Gastroesophageal sphincter (tissue), 4 donors: ENCODE results near the gene PRKAR1B. TPM values are rescaled to one million over a fixed set of nuclear protein-coding genes. Genes with fewer than 3 reads are reported as not detected.

Experiments used
- ATAC-seq: fragments of 150-250 bp; one replicate; pipeline ENCODE4 v1.9.1; 2016; ENCODE audit warnings: mild to moderate bottlenecking, moderate library complexity
- H3K27ac ChIP-seq, 4 donors: fragments of 200-600 bp; sonication (generic) in 3 of 4; 1 replicate in 3 of 4; 2 replicates in 1 of 4; pipeline ENCODE4 v1.5.1; 2016 to 2019
- H3K27me3 ChIP-seq: fragments of 200-600 bp; sonication (generic); one replicate; pipeline ENCODE4 v1.5.1; 2019
- H3K36me3 ChIP-seq, 2 donors: fragments of 200-600 bp; sonication (generic); one replicate each; pipeline ENCODE4 v1.5.1; 2019; ENCODE audit warnings: control low read depth in 1 of 2
- H3K4me1 ChIP-seq, 3 donors: fragments of 200-600 bp; sonication (generic); 1 replicate in 2 of 3; 2 replicates in 1 of 3; pipeline ENCODE4 v1.5.1; 2016 to 2019; ENCODE audit warnings: control low read depth in 2 of 3
- H3K4me3 ChIP-seq, 2 donors: fragments of 200-600 bp; sonication (generic); one replicate each; pipeline ENCODE4 v1.5.1; 2019; ENCODE audit warnings: mild to moderate bottlenecking in 1 of 2, moderate library complexity in 1 of 2
- H3K9me3 ChIP-seq, 3 donors: fragments of 200-600 bp; sonication (generic); one replicate each; pipeline ENCODE4 v1.5.1; 2017 to 2019; ENCODE audit warnings: control low read depth in 2 of 3
- CTCF ChIP-seq, 4 experiments: fragments of 200-600 bp in 2 of 4; fragments of 450-650 bp in 2 of 4; sonication (generic) in 1 of 4; IDR thresholded peaks; one replicate each; pipeline ENCODE4 v1.5.1; 2017 to 2019; ENCODE audit warnings: antibody characterized with exemption in 4 of 4, mild to moderate bottlenecking in 2 of 4, moderate library complexity in 2 of 4
- EP300 ChIP-seq: sonication (generic); formaldehyde crosslinking; IDR thresholded peaks from one replicate; pipeline ENCODE4 v1.6.1; 2017; ENCODE audit warnings: antibody characterized with exemption, mild to moderate bottlenecking
- POLR2A ChIP-seq, 2 donors: fragments of 450-650 bp; IDR thresholded peaks; one replicate each; pipeline ENCODE4 v1.6.1; 2017; ENCODE audit warnings: antibody characterized with exemption in 2 of 2, mild to moderate bottlenecking in 2 of 2, moderate library complexity in 1 of 2
- POLR2AphosphoS5 ChIP-seq: sonication (generic); formaldehyde crosslinking; IDR thresholded peaks from one replicate; pipeline ENCODE4 v1.6.1; 2017; ENCODE audit warnings: antibody characterized with exemption
- WGBS, 2 donors: methylation state at CpG; one replicate each; pipeline ENCODE4 v1.1.5; 2018; ENCODE audit warnings: low coverage in 1 of 2; 5-methylcytosine and 5-hydroxymethylcytosine counted together
- total RNA-seq, 4 donors: library from RNA; depleted of rRNA; stranded (reverse); fragments of >200 nt; gene quantifications; one replicate each; pipeline ENCODE4 v1.1.0, GENCODE V29; 2016

Gene PRKAR1B
- total RNA-seq, 4 donors from 2014 or later: 11.6 to 39.1 (median 24.8) TPM

GRCh38 chr7:633381-634018 lies 93.6 kb downstream of the PRKAR1B start:
- no peak for ATAC-seq
- WGBS, 2 donors: 90 to 94% methylated on average over 2 to 6 of the region's 12 CpGs
- Histone ChIP-seq H3K4me1 (no peaks in the 10 kb centered on the region), H3K36me3 (no peaks in the 10 kb centered on the region), H3K27me3 (no peaks in the 10 kb centered on the region), H3K4me3 (no peak overlapping the region), H3K9me3 (no peaks in the 10 kb centered on the region), H3K27ac (no peak overlapping the region)
- TF ChIP-seq CTCF (IDR thresholded peaks at IDR 0.05) (no peak), POLR2AphosphoS5 (no peak), POLR2A (IDR thresholded peaks at IDR 0.05) (no peak), EP300 (no peak)

- Histone ChIP-seq H3K4me3 (no peak overlapping the region), H3K4me1 (no peaks in the 10 kb centered on the region), H3K36me3 (no peaks in the 10 kb centered on the region), H3K27me3 (no peaks in the 10 kb centered on the region), H3K27ac (no peak overlapping the region), H3K9me3 (no peaks in the 10 kb centered on the region)
- ATAC-seq: no peak
- TF ChIP-seq EP300 (no peak), POLR2A (IDR thresholded peaks at IDR 0.05) (no peak), CTCF (IDR thresholded peaks at IDR 0.05) (no peak), POLR2AphosphoS5 (no peak)
- WGBS, 2 donors: 96 to 100% methylated on average over 1 to 6 of the region's 23 CpGs
Measured at GRCh38 chr7:632831-633210, 94.3 kb downstream of the PRKAR1B start.

- Histone ChIP-seq H3K27ac (no peak overlapping the region), H3K36me3 (no peaks in the 10 kb centered on the region), H3K27me3 (no peaks in the 10 kb centered on the region), H3K4me1 (no peaks in the 10 kb centered on the region), H3K4me3 (no peak overlapping the region), H3K9me3 (no peaks in the 10 kb centered on the region)
- WGBS, 2 donors: 93 to 94% methylated on average over 12 to 20 of the region's 39 CpGs
- no peak for ATAC-seq
- no peak for TF ChIP-seq POLR2A (IDR thresholded peaks at IDR 0.05)
- TF ChIP-seq CTCF (IDR thresholded peaks at IDR 0.05): no peak
- no peak for TF ChIP-seq POLR2AphosphoS5
- TF ChIP-seq EP300: no peak
Measured at GRCh38 chr7:631964-632830, 94.9 kb downstream of the PRKAR1B start.

- ATAC-seq: no peak
- H3K9me3 ChIP-seq: peaks cover 0 to under 1% (median 0%) of the 10 kb centered on the region in 3 donors
- WGBS, 2 donors: 100% methylated on average over 2 of the region's 17 CpGs; no CpG with 5 or more reads in 1 of the 2 donors
- no peaks in the 10 kb centered on the region for H3K4me1 ChIP-seq
- TF ChIP-seq EP300 (no peak), CTCF (IDR thresholded peaks at IDR 0.05) (no peak), POLR2AphosphoS5 (no peak), POLR2A (IDR thresholded peaks at IDR 0.05) (no peak)
- no peaks in the 10 kb centered on the region for H3K36me3 ChIP-seq
- H3K27me3 ChIP-seq: no peaks in the 10 kb centered on the region
- no peak overlapping the region for H3K27ac ChIP-seq
- H3K4me3 ChIP-seq: no peak overlapping the region
Measured at GRCh38 chr7:631291-631711, 95.8 kb downstream of the PRKAR1B start.

DNA sequence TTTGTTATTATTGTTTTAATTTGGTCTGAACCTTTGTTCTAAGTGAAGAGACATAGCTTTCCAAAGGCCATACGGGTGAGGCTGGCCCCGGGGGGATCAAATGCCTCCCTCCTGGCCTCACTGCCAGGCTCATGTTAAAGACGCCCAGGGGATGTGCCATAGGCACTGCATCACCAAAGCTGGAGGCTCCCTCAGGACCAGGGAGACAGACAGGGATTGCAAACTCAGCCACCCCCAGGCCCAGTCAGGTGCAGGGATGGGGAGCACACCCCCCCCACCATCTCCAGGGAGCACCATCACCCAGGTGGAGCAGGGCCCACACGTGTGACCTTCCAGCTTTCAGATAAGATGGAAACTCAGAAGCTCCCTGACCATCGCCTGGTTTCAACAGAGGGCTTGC lies 96.5 kb downstream of the PRKAR1B start:
- Histone ChIP-seq H3K9me3 (peaks cover 0 to 8% (median 0%) of the 10 kb centered on the region in 3 donors), H3K36me3 (no peaks in the 10 kb centered on the region), H3K4me3 (no peak overlapping the region), H3K27me3 (no peaks in the 10 kb centered on the region), H3K27ac (no peak overlapping the region), H3K4me1 (no peaks in the 10 kb centered on the region)
- TF ChIP-seq EP300 (no peak), CTCF (IDR thresholded peaks at IDR 0.05) (no peak), POLR2AphosphoS5 (no peak)
- ATAC-seq: no peak
- 80% methylated on average over 2 of the region's 5 CpGs; no CpG with 5 or more reads in 1 of the 2 donors for WGBS, 2 donors
